Stomach smooth muscle (tissue), 2 donors: ENCODE measurements around the gene NBEA.
"Not testable (repeated sequence)": the region's sequence is repeated elsewhere in the genome, so short reads cannot be mapped to it uniquely, and the experiment has no call there.

Source experiments
- H3K27ac ChIP-seq: one replicate; pipeline ENCODE4 v1.7.0; 2013; ENCODE audit warnings: mild to moderate bottlenecking, low read length, inconsistent platforms
- H3K27me3 ChIP-seq, 2 donors: one replicate each; pipeline ENCODE4 v1.7.0; 2013; ENCODE audit warnings: low read length in 2 of 2; ENCODE audit not compliant: insufficient read depth in 2 of 2, control insufficient read depth in 1 of 2
- H3K36me3 ChIP-seq, 2 donors: one replicate each; pipeline ENCODE4 v1.7.0; 2013; ENCODE audit warnings: low read length in 2 of 2; ENCODE audit not compliant: control insufficient read depth in 2 of 2, insufficient read depth in 2 of 2
- H3K4me1 ChIP-seq: one replicate; pipeline ENCODE4 v1.7.0; 2013; ENCODE audit warnings: low read length; ENCODE audit not compliant: control insufficient read depth, insufficient read depth
- H3K4me3 ChIP-seq, 2 donors: one replicate each; pipeline ENCODE4 v1.7.0; 2013; ENCODE audit warnings: low read length in 2 of 2
- H3K9ac ChIP-seq, 2 donors: one replicate each; pipeline ENCODE4 v1.7.0; 2013; ENCODE audit warnings: low read length in 2 of 2, mild to moderate bottlenecking in 1 of 2
- H3K9me3 ChIP-seq, 2 donors: one replicate each; pipeline ENCODE4 v1.7.0; 2013; ENCODE audit warnings: low read length in 2 of 2; ENCODE audit not compliant: control insufficient read depth in 2 of 2
- donor health status: healthy.
- donor health status: Pancreatic carcinoma.

Gene NBEA

GRCh38 chr13:35092251-35092650 is 150.2 kb downstream of the NBEA start:
- no peaks in the 10 kb centered on the region for H3K27me3 ChIP-seq
- H3K9ac ChIP-seq, result no peak overlapping the region
- no peaks in the 10 kb centered on the region for H3K36me3 ChIP-seq
- H3K4me3 ChIP-seq, result no peak overlapping the region
- no peaks in the 10 kb centered on the region for H3K9me3 ChIP-seq
- H3K4me1 ChIP-seq, result no peaks in the 10 kb centered on the region
- H3K27ac ChIP-seq, result no peak overlapping the region

DNA sequence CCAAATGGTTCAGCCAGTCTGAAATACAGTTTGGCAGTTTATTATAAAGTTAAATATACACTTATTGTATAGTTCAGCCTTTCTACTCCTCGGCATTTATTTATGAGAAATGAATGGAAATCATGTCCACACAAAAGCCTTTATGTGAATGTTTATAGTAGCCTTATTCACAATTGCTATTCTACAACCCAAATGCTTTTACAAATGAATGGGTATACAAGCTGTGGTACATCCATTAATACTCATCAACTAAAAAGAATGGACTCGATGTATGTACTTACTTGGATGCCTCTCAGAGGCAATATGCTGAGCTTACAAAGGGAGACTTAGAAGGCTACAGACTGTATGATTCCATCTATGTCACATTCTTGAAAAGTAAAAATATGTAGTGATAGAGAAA is 150.7 kb downstream of the NBEA start:
- H3K4me1 ChIP-seq, result no peaks in the 10 kb centered on the region
- no peaks in the 10 kb centered on the region for H3K9me3 ChIP-seq
- no peaks in the 10 kb centered on the region for H3K36me3 ChIP-seq
- no peaks in the 10 kb centered on the region for H3K27me3 ChIP-seq
- no peak overlapping the region for H3K4me3 ChIP-seq
- H3K27ac ChIP-seq, result no peak overlapping the region
- no peak overlapping the region for H3K9ac ChIP-seq

DNA sequence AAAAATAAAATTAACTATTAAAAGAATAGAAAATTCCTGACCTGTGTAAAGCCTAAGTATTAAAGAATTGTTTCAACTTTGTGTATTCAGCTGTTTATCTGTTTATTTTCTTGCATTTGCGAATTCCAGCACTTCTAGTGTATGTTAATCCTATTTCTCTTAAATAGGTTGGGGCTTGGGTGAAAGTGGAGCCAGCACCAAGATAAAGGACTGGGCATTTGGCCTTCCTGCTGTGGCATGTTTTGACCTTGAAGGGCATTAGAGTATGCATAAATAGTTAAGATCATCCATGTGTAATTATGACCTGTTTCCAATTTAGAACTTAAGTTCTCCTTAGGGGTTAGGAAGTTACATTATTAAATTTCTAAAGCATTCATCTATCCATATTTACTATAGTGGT is 151.3 kb downstream of the NBEA start:
- no peak overlapping the region for H3K4me3 ChIP-seq
- H3K9ac ChIP-seq, result no peak overlapping the region
- H3K27me3 ChIP-seq, result no peaks in the 10 kb centered on the region
- no peaks in the 10 kb centered on the region for H3K36me3 ChIP-seq
- H3K9me3 ChIP-seq, result no peaks in the 10 kb centered on the region
- no peak overlapping the region for H3K27ac ChIP-seq
- no peaks in the 10 kb centered on the region for H3K4me1 ChIP-seq

- H3K4me3 ChIP-seq, H3K4me1 ChIP-seq, H3K9ac ChIP-seq, H3K9me3 ChIP-seq, H3K27ac ChIP-seq, H3K27me3 ChIP-seq, H3K36me3 ChIP-seq: not testable (repeated sequence)
These were observed 164.7 kb downstream of the NBEA start for GRCh38 chr13:35106771-35107170.

- Histone ChIP-seq H3K9ac (no peak overlapping the region), H3K36me3 (no peaks in the 10 kb centered on the region), H3K4me1 (no peaks in the 10 kb centered on the region), H3K9me3 (no peaks in the 10 kb centered on the region), H3K27me3 (no peaks in the 10 kb centered on the region), H3K27ac (no peak overlapping the region), H3K4me3 (no peak overlapping the region)
These were observed 165.5 kb downstream of the NBEA start for GRCh38 chr13:35107535-35107934.

- H3K36me3 ChIP-seq, H3K4me1 ChIP-seq, H3K4me3 ChIP-seq, H3K9ac ChIP-seq, H3K27me3 ChIP-seq, H3K27ac ChIP-seq, H3K9me3 ChIP-seq: not testable (repeated sequence)
These were observed 171.5 kb downstream of the NBEA start for GRCh38 chr13:35113612-35114011.

DNA sequence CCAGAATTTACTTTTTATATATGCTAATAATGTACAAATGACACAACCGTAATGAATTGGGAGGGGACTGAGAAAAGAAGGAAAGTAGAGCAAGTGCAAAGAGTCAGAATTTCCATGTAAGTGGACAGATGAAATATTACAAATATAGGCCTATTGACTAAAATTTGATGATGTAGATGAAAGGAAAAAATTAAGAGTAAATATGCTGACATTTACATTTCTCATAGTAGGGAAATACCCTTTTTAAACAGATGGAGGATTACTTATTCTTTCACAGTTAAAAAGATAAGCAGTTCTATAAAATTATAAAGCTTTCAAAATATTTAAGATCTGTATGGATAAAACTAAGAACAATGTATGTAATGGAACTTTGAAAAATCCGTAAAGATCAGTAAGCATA is 185.4 kb downstream of the NBEA start:
- H3K4me1 ChIP-seq, result no peaks in the 10 kb centered on the region
- H3K36me3 ChIP-seq, result peaks cover 0 to 6% of the 10 kb centered on the region in 2 donors
- no peaks in the 10 kb centered on the region for H3K9me3 ChIP-seq
- H3K27ac ChIP-seq, result no peak overlapping the region
- no peak overlapping the region for H3K4me3 ChIP-seq
- H3K9ac ChIP-seq, result no peak overlapping the region
- no peaks in the 10 kb centered on the region for H3K27me3 ChIP-seq

DNA sequence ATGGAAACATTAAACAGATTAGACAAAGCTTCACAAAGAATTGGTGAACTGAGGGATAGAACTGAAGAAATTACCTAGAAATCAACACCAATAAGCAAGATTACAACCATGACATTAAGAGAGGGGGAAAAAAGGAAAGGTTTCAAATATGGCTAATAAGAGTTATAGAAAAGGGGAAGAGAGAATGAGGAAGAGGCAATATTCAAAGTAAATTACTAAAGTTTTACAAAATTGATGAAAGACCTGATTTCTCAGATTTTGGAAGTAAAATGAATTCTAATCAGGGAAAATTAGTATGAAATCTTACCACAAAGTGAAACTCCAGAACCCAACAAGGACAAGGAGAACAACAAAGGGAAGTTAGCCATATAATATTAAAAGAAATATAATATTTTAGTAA is 187.4 kb downstream of the NBEA start:
- H3K9ac ChIP-seq, result no peak overlapping the region
- no peak overlapping the region for H3K27ac ChIP-seq
- H3K36me3 ChIP-seq, result peaks cover 0 to 3% of the 10 kb centered on the region in 2 donors
- no peaks in the 10 kb centered on the region for H3K4me1 ChIP-seq
- H3K9me3 ChIP-seq, result no peaks in the 10 kb centered on the region
- no peak overlapping the region for H3K4me3 ChIP-seq
- no peaks in the 10 kb centered on the region for H3K27me3 ChIP-seq

GRCh38 chr13:35131471-35131870 is 189.4 kb downstream of the NBEA start:
- Histone ChIP-seq H3K9ac (no peak overlapping the region), H3K27ac (no peak overlapping the region), H3K27me3 (no peaks in the 10 kb centered on the region), H3K4me3 (no peak overlapping the region), H3K9me3 (no peaks in the 10 kb centered on the region), H3K4me1 (no peaks in the 10 kb centered on the region), H3K36me3 (peaks cover 0 to 3% of the 10 kb centered on the region in 2 donors)

GRCh38 chr13:35136585-35136984 is 194.5 kb downstream of the NBEA start:
- no peak overlapping the region for H3K27ac ChIP-seq
- no peaks in the 10 kb centered on the region for H3K27me3 ChIP-seq
- no peaks in the 10 kb centered on the region for H3K9me3 ChIP-seq
- no peaks in the 10 kb centered on the region for H3K4me1 ChIP-seq
- H3K4me3 ChIP-seq, result no peak overlapping the region
- peaks cover 0 to 3% of the 10 kb centered on the region in 2 donors for H3K36me3 ChIP-seq
- no peak overlapping the region for H3K9ac ChIP-seq

DNA sequence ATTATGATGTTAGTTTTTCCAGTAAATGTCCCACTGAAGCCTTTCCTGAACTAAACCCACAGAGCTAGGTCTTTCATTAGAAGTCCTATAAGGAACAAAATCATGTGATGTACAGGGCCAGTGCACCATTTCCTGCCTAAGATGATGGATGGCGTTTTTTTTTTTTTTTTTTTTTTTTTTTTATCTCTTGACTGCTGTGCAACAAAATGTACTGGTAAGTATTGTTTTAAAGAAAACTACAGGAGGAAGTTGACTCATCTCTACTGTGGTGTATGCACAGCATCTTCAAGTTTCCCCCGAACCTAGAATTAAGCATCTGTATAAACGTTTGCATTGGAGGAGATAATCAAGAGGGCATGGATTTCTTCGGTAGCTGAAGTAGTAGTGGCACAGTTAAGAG is 197.5 kb downstream of the NBEA start:
- Histone ChIP-seq H3K9ac (no peak overlapping the region), H3K4me3 (no peak overlapping the region), H3K36me3 (peaks cover 0 to 6% of the 10 kb centered on the region in 2 donors), H3K9me3 (no peaks in the 10 kb centered on the region), H3K27me3 (no peaks in the 10 kb centered on the region), H3K27ac (no peak overlapping the region), H3K4me1 (no peaks in the 10 kb centered on the region)

- Histone ChIP-seq H3K9me3 (no peaks in the 10 kb centered on the region), H3K36me3 (peaks cover 0 to 6% of the 10 kb centered on the region in 2 donors), H3K4me3 (no peak overlapping the region), H3K27me3 (no peaks in the 10 kb centered on the region), H3K4me1 (no peaks in the 10 kb centered on the region), H3K27ac (no peak overlapping the region), H3K9ac (no peak overlapping the region)
These were observed 198.3 kb downstream of the NBEA start for GRCh38 chr13:35140321-35140720.
